Activated T-helper 1 cell treated with anti-CD3 and anti-CD28 coated beads, Interleukin-2, amount 50 U/mL, for 16 hours (primary cell): ENCODE results near the gene KIF1B.
"Not testable (repeated sequence)": the region's sequence is repeated elsewhere in the genome, so short reads cannot be mapped to it uniquely, and the experiment has no call there.

ENCODE experiments used
- DNase-seq, 2 donors: peaks; one replicate each; pipeline ENCODE4 v3.0.0-alpha.2; 2020; ENCODE audit warnings: low read depth in 1 of 2, low spot score in 1 of 2

The KIF1B gene

GRCh38 chr1:10421637-10422036 is 211.3 kb downstream of the KIF1B start:
- DNase-seq, result no peak

GRCh38 chr1:10424034-10424433 is 213.7 kb downstream of the KIF1B start:
- DNase-seq, result no peak

DNA sequence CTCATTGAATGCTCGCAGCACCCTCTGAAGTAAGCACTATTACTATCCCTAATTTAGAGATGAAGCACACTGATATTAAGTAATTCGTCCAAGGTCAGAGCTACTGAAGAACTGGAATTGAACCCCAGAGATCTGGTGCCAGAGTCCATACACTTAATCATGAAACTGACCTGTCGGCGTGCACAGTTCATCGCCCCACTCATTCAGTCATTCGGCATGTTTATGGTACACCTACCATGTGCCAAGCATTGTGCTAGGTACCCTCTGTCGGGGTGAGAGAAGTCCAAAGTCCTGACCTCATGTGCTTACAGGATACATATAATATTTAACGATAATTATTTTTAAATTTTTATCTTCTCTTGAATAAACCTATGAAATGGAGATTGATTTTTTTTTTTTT is 214.3 kb downstream of the KIF1B start:
- DNase-seq, result no peak

GRCh38 chr1:10425826-10426534 is 215.6 kb downstream of the KIF1B start:
- DNase-seq, result not testable (repeated sequence)

- not testable (repeated sequence) for DNase-seq
Observed at GRCh38 chr1:10426535-10426848, 216.1 kb downstream of the KIF1B start.

- DNase-seq, result no peak
Observed at GRCh38 chr1:10428984-10429383, 218.6 kb downstream of the KIF1B start.

GRCh38 chr1:10429868-10430215 is 219.5 kb downstream of the KIF1B start:
- no peak for DNase-seq

- peak; percentile 80 to 87 for DNase-seq
Observed at GRCh38 chr1:10430216-10431069, 220.1 kb downstream of the KIF1B start, which contains the start of gene CENPS. CENPS (plus strand) TSS chr1:10430433; CDS start chr1:10430518, 85 bp downstream.
